ENCODE results near the gene DCAF4.
A peak's percentile ranks its signal among the peaks of the same experiment; 100 is the strongest.
"Not testable (repeated sequence)": the region's sequence is repeated elsewhere in the genome, so short reads cannot be mapped to it uniquely, and the experiment has no call there.

The DCAF4 gene

GRCh38 chr14:72978856-72979255, 52.6 kb downstream of the DCAF4 start:
- no peak for DNase-seq
- Mint-ChIP-seq H3K4me1 (no peaks in the 10 kb centered on the region), H3K36me3 (peaks cover 36% of the 10 kb centered on the region), H3K27me3 (no peaks in the 10 kb centered on the region), H3K4me3 (no peak overlapping the region), H3K27ac (no peak overlapping the region), H3K9me3 (no peaks in the 10 kb centered on the region)
- CTCF ChIA-PET: no interaction called here

- H3K9me3 Mint-ChIP-seq: no peaks in the 10 kb centered on the region
- H3K27me3 Mint-ChIP-seq: no peaks in the 10 kb centered on the region
- H3K4me3 Mint-ChIP-seq: no peak overlapping the region
- no peak overlapping the region for H3K27ac Mint-ChIP-seq
- DNase-seq: no peak
- peaks cover 37% of the 10 kb centered on the region for H3K36me3 Mint-ChIP-seq
- CTCF ChIA-PET: no interaction called here
- no peaks in the 10 kb centered on the region for H3K4me1 Mint-ChIP-seq
These were observed 54.6 kb downstream of the DCAF4 start for GRCh38 chr14:72980863-72981262.

GRCh38 chr14:72982146-72982708, 56.0 kb downstream of the DCAF4 start:
- H3K36me3 Mint-ChIP-seq: peaks cover 42% of the 10 kb centered on the region
- no peak overlapping the region for H3K4me3 Mint-ChIP-seq
- H3K27ac Mint-ChIP-seq: no peak overlapping the region
- H3K27me3 Mint-ChIP-seq: no peaks in the 10 kb centered on the region
- H3K4me1 Mint-ChIP-seq: no peaks in the 10 kb centered on the region
- no peaks in the 10 kb centered on the region for H3K9me3 Mint-ChIP-seq
- CTCF ChIA-PET: interaction anchor here (0.6 kb wide), 1 partner anchor 20 kb away, joined by 4 read pairs; no protein-coding TSS in a partner anchor
- DNase-seq: no peak

GRCh38 chr14:72986214-72986613, 60.0 kb downstream of the DCAF4 start:
- CTCF ChIA-PET: no interaction called here
- no peak overlapping the region for H3K27ac Mint-ChIP-seq
- no peak for DNase-seq
- no peak overlapping the region for H3K4me3 Mint-ChIP-seq
- H3K9me3 Mint-ChIP-seq: no peaks in the 10 kb centered on the region
- peaks cover 40% of the 10 kb centered on the region for H3K36me3 Mint-ChIP-seq
- no peaks in the 10 kb centered on the region for H3K27me3 Mint-ChIP-seq
- H3K4me1 Mint-ChIP-seq: no peaks in the 10 kb centered on the region

GRCh38 chr14:72986857-72987256, 60.6 kb downstream of the DCAF4 start:
- Mint-ChIP-seq H3K4me3 (no peak overlapping the region), H3K27me3 (no peaks in the 10 kb centered on the region), H3K36me3 (peaks cover 40% of the 10 kb centered on the region), H3K27ac (no peak overlapping the region), H3K4me1 (no peaks in the 10 kb centered on the region), H3K9me3 (no peaks in the 10 kb centered on the region)
- CTCF ChIA-PET: no interaction called here
- DNase-seq: no peak

- Mint-ChIP-seq H3K9me3 (no peaks in the 10 kb centered on the region), H3K4me3 (no peak overlapping the region), H3K36me3 (peaks cover 30% of the 10 kb centered on the region), H3K4me1 (no peaks in the 10 kb centered on the region), H3K27ac (no peak overlapping the region), H3K27me3 (no peaks in the 10 kb centered on the region)
- CTCF ChIA-PET: no interaction called here
- DNase-seq: no peak
These were observed 63.9 kb downstream of the DCAF4 start for GRCh38 chr14:72990171-72990570.

GRCh38 chr14:72996916-72997315, 70.7 kb downstream of the DCAF4 start:
- Mint-ChIP-seq H3K27me3 (no peaks in the 10 kb centered on the region), H3K9me3 (no peaks in the 10 kb centered on the region), H3K36me3 (peaks cover 38% of the 10 kb centered on the region), H3K4me1 (no peaks in the 10 kb centered on the region), H3K27ac (no peak overlapping the region), H3K4me3 (no peak overlapping the region)
- CTCF ChIA-PET: no interaction called here
- DNase-seq: no peak

GRCh38 chr14:72998252-72998903, 72.1 kb downstream of the DCAF4 start:
- H3K27ac Mint-ChIP-seq: no peak overlapping the region
- CTCF ChIA-PET: interaction anchor here (0.6 kb wide), 1 partner anchor 108 kb away, joined by 3 read pairs; no protein-coding TSS in a partner anchor

GRCh38 chr14:72999316-72999715, 73.1 kb downstream of the DCAF4 start:
- H3K27ac Mint-ChIP-seq: no peak overlapping the region
- no peak for DNase-seq
- H3K9me3 Mint-ChIP-seq: no peaks in the 10 kb centered on the region
- CTCF ChIA-PET: no interaction called here
- H3K4me1 Mint-ChIP-seq: no peaks in the 10 kb centered on the region
- H3K27me3 Mint-ChIP-seq: no peaks in the 10 kb centered on the region
- peaks cover 31% of the 10 kb centered on the region for H3K36me3 Mint-ChIP-seq
- no peak overlapping the region for H3K4me3 Mint-ChIP-seq

More at GRCh38 chr14:72998252-72998903, 72.1 kb downstream of the DCAF4 start:
- H3K4me1 Mint-ChIP-seq: no peaks in the 10 kb centered on the region
- peaks cover 28% of the 10 kb centered on the region for H3K36me3 Mint-ChIP-seq
- H3K4me3 Mint-ChIP-seq: no peak overlapping the region
- no peak for DNase-seq
- no peaks in the 10 kb centered on the region for H3K9me3 Mint-ChIP-seq
- H3K27me3 Mint-ChIP-seq: no peaks in the 10 kb centered on the region

GRCh38 chr14:73000073-73000472, 73.8 kb downstream of the DCAF4 start:
- Mint-ChIP-seq H3K27me3 (no peaks in the 10 kb centered on the region), H3K9me3 (no peaks in the 10 kb centered on the region), H3K27ac (no peak overlapping the region), H3K36me3 (peaks cover 31% of the 10 kb centered on the region), H3K4me3 (no peak overlapping the region), H3K4me1 (no peaks in the 10 kb centered on the region)
- CTCF ChIA-PET: no interaction called here
- DNase-seq: no peak

- CTCF ChIA-PET: no interaction called here
- Mint-ChIP-seq H3K36me3 (peaks cover 15% of the 10 kb centered on the region), H3K4me1 (no peaks in the 10 kb centered on the region)
These were observed 77.4 kb downstream of the DCAF4 start for GRCh38 chr14:73003681-73004080.

GRCh38 chr14:73004641-73005040, 78.4 kb downstream of the DCAF4 start:
- DNase-seq, CTCF ChIA-PET, H3K27me3 Mint-ChIP-seq, H3K4me3 Mint-ChIP-seq, H3K9me3 Mint-ChIP-seq, H3K4me1 Mint-ChIP-seq, H3K27ac Mint-ChIP-seq: not testable (repeated sequence)
- H3K36me3 Mint-ChIP-seq: peaks cover 21% of the 10 kb centered on the region

More at GRCh38 chr14:73003681-73004080, 77.4 kb downstream of the DCAF4 start:
- Mint-ChIP-seq H3K27me3 (no peaks in the 10 kb centered on the region), H3K9me3 (no peaks in the 10 kb centered on the region), H3K4me3 (no peak overlapping the region), H3K27ac (peak overlapping the region; percentile 58)
- no peak for DNase-seq

GRCh38 chr14:73007835-73008234, 81.6 kb downstream of the DCAF4 start:
- no peak overlapping the region for H3K4me3 Mint-ChIP-seq
- H3K27ac Mint-ChIP-seq: no peak overlapping the region
- CTCF ChIA-PET: no interaction called here
- H3K9me3 Mint-ChIP-seq: no peaks in the 10 kb centered on the region
- no peak for DNase-seq
- H3K36me3 Mint-ChIP-seq: peaks cover 29% of the 10 kb centered on the region
- H3K4me1 Mint-ChIP-seq: peaks cover 3% of the 10 kb centered on the region
- no peaks in the 10 kb centered on the region for H3K27me3 Mint-ChIP-seq

- no peak overlapping the region for H3K27ac Mint-ChIP-seq
- H3K4me1 Mint-ChIP-seq: peaks cover 7% of the 10 kb centered on the region
- no peaks in the 10 kb centered on the region for H3K9me3 Mint-ChIP-seq
- DNase-seq: no peak
- H3K36me3 Mint-ChIP-seq: peaks cover 32% of the 10 kb centered on the region
- CTCF ChIA-PET: no interaction called here
- H3K4me3 Mint-ChIP-seq: no peak overlapping the region
- H3K27me3 Mint-ChIP-seq: no peaks in the 10 kb centered on the region
These were observed 82.2 kb downstream of the DCAF4 start for GRCh38 chr14:73008501-73008900.
